NT2/D1 (cell line): ENCODE measurements around the gene ACVR1.

Source experiments
- DNase-seq: peaks from one replicate; pipeline ENCODE4 v3.0.0-alpha.2; 2011; ENCODE audit warnings: low read depth, low spot score
- H3K27me3 ChIP-seq: 2 replicates; pipeline ENCODE4 v1.6.0; 2011; ENCODE audit warnings: mild to moderate bottlenecking; ENCODE audit not compliant: insufficient read length, insufficient read depth
- H3K36me3 ChIP-seq: 2 replicates; pipeline ENCODE4 v1.6.1; 2011; ENCODE audit warnings: mild to moderate bottlenecking, low read length, mixed read lengths; ENCODE audit not compliant: insufficient read depth, insufficient read length
- H3K4me1 ChIP-seq: 2 replicates; pipeline ENCODE4 v1.5.1; 2011; ENCODE audit not compliant: insufficient read depth, insufficient read length
- H3K4me3 ChIP-seq: 2 replicates; pipeline ENCODE4 v1.5.1; 2011; ENCODE audit warnings: low read depth; ENCODE audit not compliant: insufficient read length
- H3K9ac ChIP-seq: 2 replicates; pipeline ENCODE4 v1.6.0; 2011; ENCODE audit warnings: low read depth; ENCODE audit not compliant: insufficient read length
- H3K9me3 ChIP-seq: 2 replicates; pipeline ENCODE4 v1.5.1; 2011; ENCODE audit warnings: mild to moderate bottlenecking, low read length; ENCODE audit not compliant: insufficient read depth
- SUZ12 ChIP-seq: IDR thresholded peaks from 2 replicates; pipeline ENCODE4 v1.6.1; 2011; ENCODE audit not compliant: insufficient read length, insufficient read depth; ENCODE audit errors: extremely low read depth
- YY1 ChIP-seq: IDR thresholded peaks from 2 replicates; pipeline ENCODE4 v1.6.1; 2011; ENCODE audit not compliant: insufficient read length, insufficient read depth
- ZNF274 ChIP-seq: IDR thresholded peaks from 2 replicates; pipeline ENCODE4 v1.6.1; 2011; ENCODE audit warnings: mild to moderate bottlenecking, low read depth, low read length

The ACVR1 gene

DNA sequence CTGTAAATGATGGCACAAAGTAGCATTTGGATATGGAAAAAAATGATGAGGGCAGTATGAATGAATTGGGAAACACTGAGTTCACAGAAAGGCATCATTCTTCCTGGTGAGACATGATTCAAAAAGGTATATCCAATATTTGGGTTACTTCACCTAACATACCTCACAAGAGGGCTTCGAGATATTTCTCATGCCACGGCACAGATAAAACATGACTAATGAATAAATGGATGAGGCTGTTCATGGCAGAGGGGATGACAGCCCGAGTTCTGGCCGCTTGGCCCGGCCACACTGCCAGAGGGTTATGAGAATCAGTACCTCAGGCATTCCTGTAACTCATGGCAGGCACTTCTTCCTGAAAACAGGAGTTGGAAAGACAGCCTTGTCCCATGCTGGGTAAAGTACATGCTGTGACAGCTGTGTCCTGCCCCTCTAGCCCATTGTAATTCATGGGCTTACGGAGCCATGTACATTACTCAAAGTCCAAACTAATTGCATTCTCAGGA is 131.5 kb downstream of the ACVR1 start:
- no peak overlapping the region for H3K4me3 ChIP-seq
- H3K36me3 ChIP-seq: peaks cover 1% of the 10 kb centered on the region
- H3K9ac ChIP-seq: no peak overlapping the region
- no peaks in the 10 kb centered on the region for H3K27me3 ChIP-seq
- no peak for DNase-seq
- no peaks in the 10 kb centered on the region for H3K4me1 ChIP-seq
- H3K9me3 ChIP-seq: no peaks in the 10 kb centered on the region
- no peak for TF ChIP-seq YY1
- TF ChIP-seq ZNF274: no peak
- TF ChIP-seq SUZ12: no peak

DNA sequence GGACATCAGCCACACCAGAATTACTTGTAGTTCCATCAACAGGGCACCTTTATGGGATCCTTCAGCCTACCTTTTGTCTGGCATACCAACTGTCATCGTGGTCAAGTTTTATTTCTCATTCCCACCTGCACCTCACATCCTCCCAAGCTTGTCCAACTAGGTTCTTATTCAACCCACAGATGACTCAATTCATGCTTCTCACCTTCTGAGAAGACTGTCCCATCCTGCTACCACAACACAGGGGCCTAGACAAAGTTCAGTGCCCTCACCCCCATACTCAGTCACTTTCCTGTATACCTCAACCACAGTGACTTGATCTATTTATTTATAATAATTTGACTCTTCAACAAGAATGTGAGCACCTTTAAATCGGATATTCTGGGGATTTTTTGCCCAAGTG is 133.1 kb downstream of the ACVR1 start:
- Histone ChIP-seq H3K9ac (no peak overlapping the region), H3K36me3 (peaks cover 7% of the 10 kb centered on the region), H3K4me1 (no peaks in the 10 kb centered on the region), H3K4me3 (no peak overlapping the region), H3K9me3 (no peaks in the 10 kb centered on the region), H3K27me3 (no peaks in the 10 kb centered on the region)
- TF ChIP-seq ZNF274 (no peak), SUZ12 (no peak), YY1 (no peak)
- no peak for DNase-seq

DNA sequence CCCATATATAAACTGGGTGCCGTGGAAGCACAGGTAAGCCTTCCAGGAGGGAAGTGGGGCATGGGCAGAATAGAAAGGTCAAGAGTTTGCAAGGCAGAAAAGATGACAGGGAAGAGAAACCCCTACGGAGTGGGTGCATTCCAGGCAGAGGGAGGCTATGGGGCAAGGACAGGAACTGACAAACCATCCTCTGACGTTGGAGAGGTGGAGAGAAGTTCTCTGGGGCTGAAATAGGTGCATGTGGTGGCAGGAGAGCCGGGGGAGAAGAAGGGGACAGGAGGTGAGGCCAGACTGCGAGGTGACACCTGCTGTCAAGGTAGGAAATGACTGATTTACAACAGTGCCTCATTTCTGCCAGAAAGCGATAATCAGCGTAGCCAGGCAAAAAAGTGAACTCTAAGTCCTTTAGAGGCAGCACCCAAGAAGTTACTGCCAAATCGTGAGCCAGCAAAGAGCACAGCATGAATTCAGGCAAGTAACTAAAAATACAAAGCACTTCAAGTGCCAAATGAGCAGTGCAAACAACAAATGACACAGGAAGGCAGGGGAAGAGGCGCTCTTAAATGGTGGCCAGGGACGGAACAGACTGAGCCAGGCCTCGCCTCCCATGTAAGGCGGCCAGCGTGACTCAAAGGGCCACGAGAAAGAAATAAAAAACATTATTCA is 134.2 kb downstream of the ACVR1 start:
- Histone ChIP-seq H3K4me1 (no peaks in the 10 kb centered on the region), H3K9me3 (no peaks in the 10 kb centered on the region), H3K4me3 (no peak overlapping the region), H3K9ac (no peak overlapping the region), H3K27me3 (no peaks in the 10 kb centered on the region), H3K36me3 (peaks cover 18% of the 10 kb centered on the region)
- no peak for TF ChIP-seq ZNF274
- no peak for TF ChIP-seq YY1
- TF ChIP-seq SUZ12: no peak
- no peak for DNase-seq

DNA sequence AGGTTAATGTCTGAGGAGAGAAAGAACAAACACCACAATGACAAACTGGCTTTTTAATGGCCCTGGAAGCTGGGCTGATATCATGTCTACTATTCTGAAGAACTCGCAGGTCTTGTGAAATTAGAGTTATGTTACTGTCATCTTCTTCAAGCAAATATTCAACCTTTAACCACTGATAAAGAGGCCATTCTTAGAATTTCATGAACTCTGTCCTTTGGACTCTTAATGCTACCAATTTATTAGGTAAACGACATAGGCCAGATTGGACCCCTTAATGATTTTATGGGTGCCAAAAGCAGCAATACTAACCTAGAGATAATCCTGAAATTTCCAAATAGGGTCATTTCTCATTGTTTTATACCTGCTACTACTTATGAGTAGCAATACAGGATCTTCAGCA is 138.5 kb downstream of the ACVR1 start:
- TF ChIP-seq ZNF274 (no peak), SUZ12 (no peak), YY1 (no peak)
- Histone ChIP-seq H3K9me3 (no peaks in the 10 kb centered on the region), H3K9ac (no peak overlapping the region), H3K36me3 (peaks cover 46% of the 10 kb centered on the region), H3K4me1 (no peaks in the 10 kb centered on the region), H3K27me3 (no peaks in the 10 kb centered on the region), H3K4me3 (no peak overlapping the region)
- DNase-seq: no peak

DNA sequence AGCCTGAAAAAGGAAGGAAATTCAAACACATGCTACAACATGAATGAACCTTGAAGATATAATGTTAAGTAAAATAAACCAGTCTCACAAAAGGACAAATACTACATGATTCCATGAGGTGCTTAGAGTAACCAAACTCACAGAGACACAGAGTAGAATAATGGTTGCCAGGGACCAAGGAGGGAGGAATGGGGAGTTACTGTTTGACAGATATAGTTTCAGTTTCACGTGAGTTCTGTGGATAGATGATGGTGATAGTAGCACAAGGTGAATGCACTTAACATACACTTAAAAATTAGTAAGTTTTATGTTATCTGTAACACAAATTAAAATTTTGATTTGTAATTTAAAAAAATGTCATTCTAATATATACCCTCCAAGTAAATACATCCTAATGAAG is 140.6 kb downstream of the ACVR1 start:
- peaks cover 46% of the 10 kb centered on the region for H3K36me3 ChIP-seq
- H3K4me1 ChIP-seq: no peaks in the 10 kb centered on the region
- TF ChIP-seq ZNF274: no peak
- TF ChIP-seq YY1: no peak
- TF ChIP-seq SUZ12: no peak
- H3K9me3 ChIP-seq: no peaks in the 10 kb centered on the region
- DNase-seq: no peak
- no peak overlapping the region for H3K9ac ChIP-seq
- no peak overlapping the region for H3K4me3 ChIP-seq
- no peaks in the 10 kb centered on the region for H3K27me3 ChIP-seq

DNA sequence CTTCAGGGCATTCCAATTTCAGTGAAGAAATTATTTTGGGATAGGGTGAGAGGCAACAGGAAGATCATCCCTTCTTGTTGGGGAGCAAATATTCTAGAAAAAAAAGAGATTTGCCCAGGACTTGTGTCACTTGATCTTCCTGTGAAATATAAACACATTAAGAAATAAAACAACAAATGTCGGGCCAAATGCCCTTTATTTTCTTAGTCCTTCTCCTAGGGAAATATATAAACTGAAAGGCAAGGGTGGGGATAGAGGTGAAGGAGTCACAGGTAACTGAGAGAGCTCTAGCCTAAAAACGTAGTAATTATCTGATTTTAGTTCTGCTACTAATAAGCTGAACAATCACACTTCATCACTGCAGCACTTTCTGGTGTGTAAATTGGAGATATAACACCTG is 142.9 kb downstream of the ACVR1 start:
- TF ChIP-seq ZNF274 (no peak), SUZ12 (no peak), YY1 (no peak)
- Histone ChIP-seq H3K9ac (no peak overlapping the region), H3K9me3 (no peaks in the 10 kb centered on the region), H3K4me1 (no peaks in the 10 kb centered on the region), H3K36me3 (peaks cover 42% of the 10 kb centered on the region), H3K27me3 (no peaks in the 10 kb centered on the region), H3K4me3 (no peak overlapping the region)
- DNase-seq: no peak

DNA sequence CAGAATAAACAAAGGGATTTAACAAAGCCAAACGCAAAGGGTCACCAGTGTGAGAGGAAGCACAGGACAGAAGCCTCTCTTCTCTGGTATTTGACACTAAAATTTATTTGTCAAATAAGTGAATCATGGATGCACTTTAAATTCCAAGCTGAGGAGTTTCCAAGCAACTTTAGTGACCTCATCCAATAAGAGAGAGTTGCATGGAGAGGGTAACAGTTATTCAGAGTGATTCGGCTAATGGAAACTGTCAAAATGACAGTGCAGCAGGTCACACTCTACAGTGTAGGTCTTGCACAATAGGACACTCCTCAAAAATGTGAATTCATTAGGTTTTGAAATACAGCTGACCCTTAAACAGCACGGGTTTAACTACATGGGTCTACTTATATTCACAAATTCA is 143.5 kb downstream of the ACVR1 start:
- no peak for DNase-seq
- no peak overlapping the region for H3K4me3 ChIP-seq
- no peak for TF ChIP-seq SUZ12
- no peak for TF ChIP-seq ZNF274
- no peak for TF ChIP-seq YY1
- peaks cover 35% of the 10 kb centered on the region for H3K36me3 ChIP-seq
- H3K9ac ChIP-seq: no peak overlapping the region
- H3K4me1 ChIP-seq: no peaks in the 10 kb centered on the region
- H3K9me3 ChIP-seq: no peaks in the 10 kb centered on the region
- H3K27me3 ChIP-seq: no peaks in the 10 kb centered on the region
